Ovary (tissue), 9 donors: ENCODE data around the gene TTLL5. TPM values are rescaled to one million over a fixed set of nuclear protein-coding genes. Genes with fewer than 3 reads are reported as not detected.

Experiments
- DNase-seq, 5 donors: peaks; one replicate each; pipeline ENCODE4 v3.0.0-alpha.2; 2019 to 2020
- H3K27ac ChIP-seq, 2 donors: fragments of 200-600 bp; one replicate each; pipeline versions ENCODE4 v1.5.1 to v1.8.0; 2019 to 2022
- H3K27me3 ChIP-seq: fragments of 200-600 bp; one replicate; pipeline ENCODE4 v1.8.0; 2022
- H3K36me3 ChIP-seq: fragments of 200-600 bp; sonication (generic); one replicate; pipeline ENCODE4 v1.5.1; 2019
- H3K4me1 ChIP-seq: one replicate; pipeline ENCODE4 v1.8.1; 2013; ENCODE audit warnings: mild to moderate bottlenecking, moderate library complexity; ENCODE audit not compliant: insufficient read depth
- H3K4me3 ChIP-seq: fragments of 200-600 bp; sonication (generic); one replicate; pipeline ENCODE4 v1.5.1; 2017
- H3K9me3 ChIP-seq, 2 donors: fragments of 200-600 bp in 1 of 2; sonication (generic) in 1 of 2; one replicate each; pipeline versions ENCODE4 v1.5.1 to v1.8.1; 2013 to 2019; ENCODE audit warnings: mild to moderate bottlenecking in 1 of 2, moderate library complexity in 1 of 2
- CTCF ChIP-seq, 3 donors: fragments of 450-650 bp in 2 of 3; fragments of 200-600 bp in 1 of 3; IDR thresholded peaks; one replicate each; pipeline versions ENCODE4 v1.5.1 to v1.8.0; 2016 to 2022; ENCODE audit warnings: antibody characterized with exemption in 3 of 3, mild to moderate bottlenecking in 1 of 3
- EP300 ChIP-seq: sonication (generic); formaldehyde crosslinking; IDR thresholded peaks from one replicate; pipeline ENCODE4 v1.6.1; 2017; ENCODE audit warnings: antibody characterized with exemption
- POLR2A ChIP-seq: fragments of 450-650 bp; IDR thresholded peaks from one replicate; pipeline ENCODE4 v1.6.1; 2017; ENCODE audit warnings: antibody characterized with exemption, mild to moderate bottlenecking, moderate library complexity
- WGBS, 3 donors: extraction: QIAGEN DNeasy Blood & Tissue Kit in 1 of 3; methylation state at CpG; one replicate each; pipeline versions ENCODE4 v1.1.5 to v1.1.7; 2013 to 2017; 5-methylcytosine and 5-hydroxymethylcytosine counted together
- intact Hi-C, 4 donors: fragments of 100-400 bp; cut with DNase I; formaldehyde crosslinking; loops; one replicate each; pipeline versions ENCODE4 v1.11.0 to v1.15.1; 2022 to 2023
- polyA plus RNA-seq, 2 donors: library from polyadenylated mRNA; stranded (reverse); fragments of 200-250 nt in 1 of 2; fragments of 350-450 nt in 1 of 2; fragmentation: Illumina TruSeq in 1 of 2; extraction: RNeasy Lipid Tissue Mini Kit (QIAGEN cat#74804) in 1 of 2; gene quantifications; one replicate each; pipeline ENCODE4 v1.2.3, GENCODE V29; 2013 to 2014
- total RNA-seq, 7 donors: library from RNA; depleted of rRNA in 2 of 7; stranded (reverse); fragments of >200 nt in 2 of 7; fragmentation: NEBNext Ultra II Directional in 3 of 7; extraction: Animal tissue kit (Norgen Biotek cat#: 25700) in 3 of 7; gene quantifications; one replicate each; pipeline versions ENCODE4 v1.1.0 to v1.2.4, GENCODE V29; 2016 to 2023
- donor health status: DM: no; HTN: no; CAD: no; lungs with moderate emphysema.
- donor health status: DM: no; HTN: no; CAD: no.
- donor health status: Bipolar disorder and iron deficiency.
- donor health status: DM: yes; HTN: yes; CAD: no.
- donor health status: DM: no; HTN: no; CAD: no.
- donor health status: DM: yes; HTN: yes; CAD: no.

The TTLL5 gene
- total and polyA plus RNA-seq, 9 donors: 11.0 to 34.9 (median 27.3) TPM

GRCh38 chr14:75978249-75978731 is 317.2 kb downstream of the TTLL5 start:
- H3K27me3 ChIP-seq: no peaks in the 10 kb centered on the region
- H3K4me1 ChIP-seq: peaks cover 9% of the 10 kb centered on the region
- WGBS, 3 donors: 64 to 73% (median 69%) methylated on average over 10 of the region's 10 CpGs
- no peak for DNase-seq
- H3K4me3 ChIP-seq: no peak overlapping the region
- intact Hi-C loops: loop anchor here in 1 of 4 donors (2.0 to 5.0 kb wide), 2 partner anchors 71 to 265 kb away; no protein-coding TSS in a partner anchor
- no peak for TF ChIP-seq POLR2A
- TF ChIP-seq CTCF (IDR thresholded peaks at IDR 0.05): no peak
- no peak for TF ChIP-seq EP300
- no peaks in the 10 kb centered on the region for H3K9me3 ChIP-seq
- H3K27ac ChIP-seq: no peak overlapping the region
- H3K36me3 ChIP-seq: no peaks in the 10 kb centered on the region

GRCh38 chr14:75979071-75979571 is 318.1 kb downstream of the TTLL5 start:
- no peak overlapping the region for H3K27ac ChIP-seq
- WGBS, 3 donors: 45 to 59% (median 45%) methylated on average over 14 of the region's 14 CpGs
- intact Hi-C loops: loop anchor here in 1 of 4 donors (2.0 to 5.0 kb wide), 2 partner anchors 72 to 266 kb away; no protein-coding TSS in a partner anchor

GRCh38 chr14:75979648-75980565 is 318.9 kb downstream of the TTLL5 start:
- peak overlapping the region; percentile 95 to 98 for H3K27ac ChIP-seq
- peak overlapping the region; percentile 86 for H3K4me3 ChIP-seq
- DNase-seq: peak; percentile 23 to 53 (median 36)
- H3K36me3 ChIP-seq: no peaks in the 10 kb centered on the region
- 44 to 56% (median 48%) methylated on average over 27 of the region's 27 CpGs for WGBS, 3 donors
- intact Hi-C loops: loop anchor here (2.0 to 10.0 kb wide), 6 partner anchors 73 to 403 kb away; partner anchors contain the start of gene FLVCR2 (in 2 of the 4)
- H3K4me1 ChIP-seq: peaks cover 9% of the 10 kb centered on the region
- TF ChIP-seq CTCF (IDR thresholded peaks at IDR 0.05) (no peak), POLR2A (no peak), EP300 (no peak)
- no peaks in the 10 kb centered on the region for H3K27me3 ChIP-seq
- H3K9me3 ChIP-seq: no peaks in the 10 kb centered on the region

More at GRCh38 chr14:75979071-75979571, 318.1 kb downstream of the TTLL5 start:
- H3K36me3 ChIP-seq: no peaks in the 10 kb centered on the region
- peak overlapping the region; percentile 86 for H3K4me3 ChIP-seq
- peak; percentile 21 to 55 (median 48) for DNase-seq
- H3K4me1 ChIP-seq: peaks cover 9% of the 10 kb centered on the region
- TF ChIP-seq CTCF (IDR thresholded peaks at IDR 0.05) (peak in 2 of 3 donors; percentile 26 to 58), EP300 (no peak), POLR2A (no peak)
- H3K27me3 ChIP-seq: no peaks in the 10 kb centered on the region
- H3K9me3 ChIP-seq: no peaks in the 10 kb centered on the region

- H3K36me3 ChIP-seq: no peaks in the 10 kb centered on the region
- peak overlapping the region; percentile 95 to 98 for H3K27ac ChIP-seq
- DNase-seq: peak; percentile 39 to 52 (median 42)
- no peak for TF ChIP-seq EP300
- TF ChIP-seq CTCF (IDR thresholded peaks at IDR 0.05): no peak
- TF ChIP-seq POLR2A: no peak
- H3K4me3 ChIP-seq: peak overlapping the region; percentile 86
- no peaks in the 10 kb centered on the region for H3K27me3 ChIP-seq
- 42 to 57% (median 47%) methylated on average over 8 of the region's 8 CpGs for WGBS, 3 donors
- no peaks in the 10 kb centered on the region for H3K9me3 ChIP-seq
- H3K4me1 ChIP-seq: peaks cover 9% of the 10 kb centered on the region
- intact Hi-C loops: loop anchor here (5.0 to 10.0 kb wide), 5 partner anchors 74 to 404 kb away; partner anchors contain the start of gene FLVCR2 (in 2 of the 4)
These were observed 319.8 kb downstream of the TTLL5 start for GRCh38 chr14:75980856-75981255.
